WTC11 (cell line): ENCODE measurements around the gene TPD52L2. TPM values are rescaled to one million over a fixed set of nuclear protein-coding genes. Genes with fewer than 3 reads are reported as not detected.

Source experiments
- ATAC-seq: fragments of 200-7000 bp; cut with Tn5 transposase; 2 replicates; pipeline ENCODE4 v1.10.0; 2021; ENCODE audit warnings: mild to moderate bottlenecking, moderate library complexity
- CTCF ChIA-PET: fragments of 300-600 bp; sonication (Branson Sonifier 250); formaldehyde crosslinking; loops from one replicate; lab custom pipeline; 2021; ENCODE audit warnings: antibody characterized with exemption; lab: Charles Lee
- POLR2A ChIA-PET: fragments of 350-600 bp; sonication (Branson Sonifier 250); formaldehyde crosslinking; loops from one replicate; lab custom pipeline; 2021; ENCODE audit warnings: antibody characterized with exemption; lab: Charles Lee
- DNase-seq: peaks from one replicate; pipeline ENCODE4 v3.0.0; 2021; ENCODE audit warnings: low spot score
- H3K27ac Mint-ChIP-seq: 2 replicates; pipeline ENCODE4 v1.8.0; 2021; ENCODE audit warnings: mixed read lengths
- H3K27me3 Mint-ChIP-seq: 2 replicates; pipeline ENCODE4 v1.8.0; 2021; ENCODE audit warnings: low read depth, mild to moderate bottlenecking, moderate library complexity, mixed read lengths
- H3K36me3 Mint-ChIP-seq: 2 replicates; pipeline ENCODE4 v1.8.0; 2021; ENCODE audit warnings: mixed read lengths
- H3K4me1 Mint-ChIP-seq: 2 replicates; pipeline ENCODE4 v1.8.0; 2022; ENCODE audit warnings: mixed read lengths
- H3K4me3 Mint-ChIP-seq: 2 replicates; pipeline ENCODE4 v1.8.0; 2021; ENCODE audit warnings: mild to moderate bottlenecking, moderate library complexity, mixed read lengths
- H3K9me3 Mint-ChIP-seq: 2 replicates; pipeline ENCODE4 v1.8.0; 2021; ENCODE audit warnings: mixed read lengths
- ATF1 ChIP-seq: sonication (generic); formaldehyde crosslinking; IDR thresholded peaks from 2 replicates; pipeline ENCODE4 v1.8.1; 2023; ENCODE audit warnings: mild to moderate bottlenecking, moderate library complexity, missing genetic modification reagents
- CBFB ChIP-seq: sonication (generic); formaldehyde crosslinking; IDR thresholded peaks from 2 replicates; pipeline ENCODE4 v1.8.1; 2022; ENCODE audit warnings: mild to moderate bottlenecking, low read depth, missing genetic modification reagents
- ESRRA ChIP-seq: sonication (generic); formaldehyde crosslinking; IDR thresholded peaks from 2 replicates; pipeline ENCODE4 v1.8.1; 2022; ENCODE audit warnings: mild to moderate bottlenecking, missing genetic modification reagents, borderline replicate concordance
- FOXP1 ChIP-seq: sonication (generic); formaldehyde crosslinking; IDR thresholded peaks from 2 replicates; pipeline ENCODE4 v1.8.0; 2022; ENCODE audit warnings: missing genetic modification reagents, mild to moderate bottlenecking, moderate library complexity, borderline replicate concordance
- GTF2I ChIP-seq: fragments of 250-450 bp; sonication (Bioruptor Pico); conservative IDR thresholded peaks from 2 replicates; pipeline ENCODE4 v1.4.0; 2021; ENCODE audit warnings: mild to moderate bottlenecking
- HMGA2 ChIP-seq: fragments of 250-450 bp; sonication (Bioruptor Pico); IDR thresholded peaks from 2 replicates; pipeline ENCODE4 v1.4.0; 2021; ENCODE audit warnings: mild to moderate bottlenecking, moderate library complexity
- JAZF1 ChIP-seq: fragments of 250-450 bp; sonication (Bioruptor Pico); IDR thresholded peaks from 2 replicates; pipeline ENCODE4 v1.9.0; 2021; ENCODE audit warnings: moderate library complexity, mild to moderate bottlenecking, inconsistent platforms
- MAX ChIP-seq: sonication (generic); formaldehyde crosslinking; IDR thresholded peaks from 2 replicates; pipeline ENCODE4 v1.8.0; 2022; ENCODE audit warnings: mild to moderate bottlenecking, missing genetic modification reagents
- NFATC4 ChIP-seq: fragments of 250-450 bp; sonication (Bioruptor Pico); IDR thresholded peaks from 2 replicates; pipeline ENCODE4 v1.9.0; 2021; ENCODE audit warnings: mild to moderate bottlenecking
- NR2C2 ChIP-seq: sonication (generic); formaldehyde crosslinking; IDR thresholded peaks from 2 replicates; pipeline ENCODE4 v1.8.0; 2022; ENCODE audit warnings: mild to moderate bottlenecking, missing genetic modification reagents
- NR3C1 ChIP-seq: sonication (generic); formaldehyde crosslinking; conservative IDR thresholded peaks from 2 replicates; pipeline ENCODE4 v1.8.1; 2023; ENCODE audit warnings: low read depth, mild to moderate bottlenecking, missing genetic modification reagents
- RELA ChIP-seq: sonication (generic); formaldehyde crosslinking; IDR thresholded peaks from 2 replicates; pipeline ENCODE4 v1.8.1; 2022; ENCODE audit warnings: missing genetic modification reagents, mild to moderate bottlenecking, borderline replicate concordance
- SMAD3 ChIP-seq: sonication (generic); formaldehyde crosslinking; IDR thresholded peaks from 2 replicates; pipeline ENCODE4 v1.8.0; 2022; ENCODE audit warnings: missing genetic modification reagents, mild to moderate bottlenecking, borderline replicate concordance
- USF2 ChIP-seq: sonication (generic); formaldehyde crosslinking; IDR thresholded peaks from 2 replicates; pipeline ENCODE4 v1.8.1; 2023; ENCODE audit warnings: mild to moderate bottlenecking, missing genetic modification reagents, moderate library complexity
- ZNF121 ChIP-seq: sonication (generic); formaldehyde crosslinking; IDR thresholded peaks from 2 replicates; pipeline ENCODE4 v1.8.0; 2023; ENCODE audit warnings: missing genetic modification reagents
- ZNF138 ChIP-seq: sonication (generic); formaldehyde crosslinking; conservative IDR thresholded peaks from 2 replicates; pipeline ENCODE4 v1.8.1; 2022; ENCODE audit warnings: mild to moderate bottlenecking, moderate library complexity, missing genetic modification reagents
- ZNF396 ChIP-seq: fragments of 250-450 bp; sonication (Bioruptor Pico); IDR thresholded peaks from 2 replicates; pipeline ENCODE4 v1.8.0; 2021; ENCODE audit warnings: mild to moderate bottlenecking, moderate library complexity, borderline replicate concordance
- ZNF423 ChIP-seq: fragments of 250-450 bp; sonication (Bioruptor Pico); IDR thresholded peaks from 2 replicates; pipeline ENCODE4 v2.1.2; 2022; ENCODE audit warnings: mild to moderate bottlenecking, moderate library complexity
- ZNF425 ChIP-seq: fragments of 250-450 bp; sonication (Bioruptor Pico); conservative IDR thresholded peaks from 2 replicates; pipeline ENCODE4 v1.9.0; 2021; ENCODE audit warnings: mild to moderate bottlenecking
- ZNF532 ChIP-seq: fragments of 250-450 bp; sonication (Bioruptor Pico); IDR thresholded peaks from 2 replicates; pipeline ENCODE4 v1.9.0; 2021; ENCODE audit warnings: mild to moderate bottlenecking, borderline replicate concordance
- total RNA-seq: library from RNA; stranded (reverse); gene quantifications from 3 replicates; pipeline ENCODE4 v1.2.3, GENCODE V29; 2021
- TF ChIP-seq, protein P1 (sequence below): fragments of 200-600 bp; IDR thresholded peaks from 2 replicates; pipeline ENCODE4 v1.8.0; 2022; ENCODE audit warnings: antibody characterized with exemption
- TF ChIP-seq, protein P2 (sequence below): sonication (generic); formaldehyde crosslinking; conservative IDR thresholded peaks from 2 replicates; pipeline ENCODE4 v1.8.1; 2022; ENCODE audit warnings: mild to moderate bottlenecking, missing genetic modification reagents

The TPD52L2 gene
- total RNA-seq, 1 experiment from 2014 or later = 80.8 TPM

DNA sequence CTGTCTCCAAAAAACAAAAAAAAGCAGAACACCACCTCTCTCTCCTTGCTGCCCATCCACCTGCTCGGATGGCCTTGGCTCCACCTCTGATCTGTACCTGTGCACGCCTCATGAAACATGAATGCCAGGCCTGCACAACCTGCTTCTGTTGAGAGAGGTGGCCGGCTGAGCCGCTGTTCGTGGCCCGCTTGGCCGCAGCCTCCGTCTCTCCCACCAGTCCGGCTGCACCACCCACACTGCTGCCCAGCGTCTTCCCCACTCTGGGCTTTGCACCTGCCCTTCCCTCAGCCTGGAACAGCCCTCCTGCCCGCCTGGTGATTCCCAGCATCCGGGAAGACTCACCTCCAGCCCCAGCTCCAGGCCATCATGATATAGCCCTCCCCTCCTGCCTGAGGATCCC, 21.8 kb upstream of the TPD52L2 start (continued):
- no peak for TF ChIP-seq ZNF532 (CRISPR knock-in tag)

GRCh38 chr20:63843778-63844177, 21.3 kb upstream of the TPD52L2 start:
- no peak for DNase-seq
- ChIA-PET POLR2A (no interaction called here), CTCF (no interaction called here)
- Mint-ChIP-seq H3K4me3 (no peak overlapping the region), H3K27me3 (no peaks in the 10 kb centered on the region; the same call in 1 of the 2 replicates), H3K9me3 (no peaks in the 10 kb centered on the region), H3K36me3 (no peaks in the 10 kb centered on the region), H3K4me1 (peaks cover 22% of the 10 kb centered on the region), H3K27ac (no peak overlapping the region)
- ATAC-seq = no peak
- TF ChIP-seq MAX (CRISPR knock-in tag) (no peak), FOXP1 (CRISPR knock-in tag) (0 out of 2 replicates have a peak, but pooled peaks have one; percentile 17), ZNF425 (CRISPR knock-in tag) (no peak), HMGA2 (CRISPR knock-in tag) (no peak), NR2C2 (CRISPR knock-in tag) (no peak), RELA (no peak), ZNF423 (CRISPR knock-in tag) (0 out of 2 replicates have a peak, but pooled peaks have one; percentile 29), ESRRA (CRISPR knock-in tag) (no peak), CBFB (no peak), ZNF121 (CRISPR knock-in tag) (no peak)
- TF ChIP-seq, all 79 proteins: peak for 2

- Mint-ChIP-seq H3K4me3 (no peak overlapping the region), H3K4me1 (peaks cover 22% of the 10 kb centered on the region), H3K27me3 (no peaks in the 10 kb centered on the region; the same call in 1 of the 2 replicates), H3K27ac (no peak overlapping the region), H3K36me3 (no peaks in the 10 kb centered on the region), H3K9me3 (no peaks in the 10 kb centered on the region)
- DNase-seq (no peak), ATAC-seq (no peak)
- ChIA-PET CTCF (no interaction called here), POLR2A (no interaction called here)
- TF ChIP-seq GTF2I (CRISPR knock-in tag) (no peak), ZNF138 (CRISPR knock-in tag) (no peak), ESRRA (CRISPR knock-in tag) (no peak), NFATC4 (no peak), USF2 (no peak), ATF1 (CRISPR knock-in tag) (no peak), SMAD3 (CRISPR knock-in tag) (no peak), JAZF1 (CRISPR knock-in tag) (no peak), ZNF396 (no peak), NR3C1 (no peak), CBFB (no peak)
- TF ChIP-seq, protein P1, sequence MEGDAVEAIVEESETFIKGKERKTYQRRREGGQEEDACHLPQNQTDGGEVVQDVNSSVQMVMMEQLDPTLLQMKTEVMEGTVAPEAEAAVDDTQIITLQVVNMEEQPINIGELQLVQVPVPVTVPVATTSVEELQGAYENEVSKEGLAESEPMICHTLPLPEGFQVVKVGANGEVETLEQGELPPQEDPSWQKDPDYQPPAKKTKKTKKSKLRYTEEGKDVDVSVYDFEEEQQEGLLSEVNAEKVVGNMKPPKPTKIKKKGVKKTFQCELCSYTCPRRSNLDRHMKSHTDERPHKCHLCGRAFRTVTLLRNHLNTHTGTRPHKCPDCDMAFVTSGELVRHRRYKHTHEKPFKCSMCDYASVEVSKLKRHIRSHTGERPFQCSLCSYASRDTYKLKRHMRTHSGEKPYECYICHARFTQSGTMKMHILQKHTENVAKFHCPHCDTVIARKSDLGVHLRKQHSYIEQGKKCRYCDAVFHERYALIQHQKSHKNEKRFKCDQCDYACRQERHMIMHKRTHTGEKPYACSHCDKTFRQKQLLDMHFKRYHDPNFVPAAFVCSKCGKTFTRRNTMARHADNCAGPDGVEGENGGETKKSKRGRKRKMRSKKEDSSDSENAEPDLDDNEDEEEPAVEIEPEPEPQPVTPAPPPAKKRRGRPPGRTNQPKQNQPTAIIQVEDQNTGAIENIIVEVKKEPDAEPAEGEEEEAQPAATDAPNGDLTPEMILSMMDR = no peak
- TF ChIP-seq, protein P2, sequence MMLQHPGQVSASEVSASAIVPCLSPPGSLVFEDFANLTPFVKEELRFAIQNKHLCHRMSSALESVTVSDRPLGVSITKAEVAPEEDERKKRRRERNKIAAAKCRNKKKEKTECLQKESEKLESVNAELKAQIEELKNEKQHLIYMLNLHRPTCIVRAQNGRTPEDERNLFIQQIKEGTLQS (CRISPR knock-in tag) = no peak
These were observed 20.5 kb upstream of the TPD52L2 start for GRCh38 chr20:63844511-63844991.
